Kidney epithelial cell (primary cell): ENCODE results near the gene USP17L27. TPM values are rescaled to one million over a fixed set of nuclear protein-coding genes. Genes with fewer than 3 reads are reported as not detected.
"Not testable (repeated sequence)": the region's sequence is repeated elsewhere in the genome, so short reads cannot be mapped to it uniquely, and the experiment has no call there.

Source experiments
- DNase-seq: peaks from one replicate; pipeline ENCODE4 v3.0.0-alpha.2; 2010; ENCODE audit warnings: low read depth
- H3K27me3 ChIP-seq: 2 replicates; pipeline ENCODE4 v1.6.0; 2011; ENCODE audit warnings: low read length; ENCODE audit not compliant: control insufficient read depth, insufficient read depth
- H3K36me3 ChIP-seq: 2 replicates; pipeline ENCODE4 v1.5.1; 2011; ENCODE audit warnings: low read length; ENCODE audit not compliant: control insufficient read depth, insufficient read depth
- H3K4me3 ChIP-seq: 2 replicates; pipeline ENCODE4 v1.5.1; 2011; ENCODE audit warnings: low read depth, mild to moderate bottlenecking, control low read depth, low read length
- total RNA-seq: library from RNA; depleted of rRNA; stranded (reverse); fragments of >200 nt; gene quantifications from 2 replicates; pipeline ENCODE4 v1.2.3, GENCODE V29; 2015

Gene USP17L27
- not detected in 2 replicates for total RNA-seq

- H3K27me3 ChIP-seq, H3K4me3 ChIP-seq, DNase-seq, H3K36me3 ChIP-seq: not testable (repeated sequence)
Observed at GRCh38 chr4:9343848-9344247, at the start of gene USP17L27. Gene USP17L27, plus strand, starts transcription at chr4:9344148. Its CDS starts 0 bp downstream, at chr4:9344148.

- H3K4me3 ChIP-seq, DNase-seq, H3K27me3 ChIP-seq, H3K36me3 ChIP-seq: not testable (repeated sequence)
Observed at GRCh38 chr4:9324191-9324590, 19.8 kb upstream of the USP17L27 start.

- not testable (repeated sequence) for DNase-seq, H3K27me3 ChIP-seq, H3K4me3 ChIP-seq, H3K36me3 ChIP-seq
Observed at GRCh38 chr4:9324865-9325264, 19.1 kb upstream of the USP17L27 start, which contains the start of gene USP17L24. Gene USP17L24, plus strand, starts transcription at chr4:9325165. Its CDS starts 0 bp downstream, at chr4:9325165.

GRCh38 chr4:9329611-9330010 is 14.3 kb upstream of the USP17L27 start, which contains the start of gene USP17L25:
Gene USP17L25, plus strand, starts transcription at chr4:9329911. Its CDS starts 0 bp downstream, at chr4:9329911.
- not testable (repeated sequence) for DNase-seq, H3K36me3 ChIP-seq, H3K27me3 ChIP-seq, H3K4me3 ChIP-seq

- H3K4me3 ChIP-seq, H3K27me3 ChIP-seq, H3K36me3 ChIP-seq, DNase-seq: not testable (repeated sequence)
Observed at GRCh38 chr4:9334358-9334757, 9.6 kb upstream of the USP17L27 start, which contains the start of gene USP17L26. Gene USP17L26, plus strand, starts transcription at chr4:9334658. Its CDS starts 0 bp downstream, at chr4:9334658.

GRCh38 chr4:9339103-9339502 is 4.8 kb upstream of the USP17L27 start, which contains the start of gene USP17L5:
Gene USP17L5, plus strand, starts transcription at chr4:9339403. Its CDS starts 0 bp downstream, at chr4:9339403.
- not testable (repeated sequence) for DNase-seq, H3K27me3 ChIP-seq, H3K36me3 ChIP-seq, H3K4me3 ChIP-seq

- H3K36me3 ChIP-seq, DNase-seq, H3K4me3 ChIP-seq, H3K27me3 ChIP-seq: not testable (repeated sequence)
Observed at GRCh38 chr4:9348593-9348992, 4.6 kb downstream of the USP17L27 start, which contains the start of gene USP17L28. Gene USP17L28, plus strand, starts transcription at chr4:9348893. Its CDS starts 0 bp downstream, at chr4:9348893.

- not testable (repeated sequence) for H3K4me3 ChIP-seq, H3K36me3 ChIP-seq, H3K27me3 ChIP-seq, DNase-seq
Observed at GRCh38 chr4:9350866-9351265, 6.9 kb downstream of the USP17L27 start.

GRCh38 chr4:9353338-9353737 is 9.4 kb downstream of the USP17L27 start, which contains the start of gene USP17L29:
Gene USP17L29, plus strand, starts transcription at chr4:9353638. Its CDS starts 0 bp downstream, at chr4:9353638.
- not testable (repeated sequence) for H3K4me3 ChIP-seq, H3K36me3 ChIP-seq, DNase-seq, H3K27me3 ChIP-seq

GRCh38 chr4:9362829-9363228 is 18.9 kb downstream of the USP17L27 start, which contains the start of gene USP17L30:
Gene USP17L30, plus strand, starts transcription at chr4:9363129. Its CDS starts 0 bp downstream, at chr4:9363129.
- H3K4me3 ChIP-seq, H3K36me3 ChIP-seq, H3K27me3 ChIP-seq, DNase-seq: not testable (repeated sequence)

- not testable (repeated sequence) for H3K36me3 ChIP-seq, H3K27me3 ChIP-seq, H3K4me3 ChIP-seq, DNase-seq
Observed at GRCh38 chr4:9379881-9380280, 35.9 kb downstream of the USP17L27 start.
